Activated naive CD8-positive, alpha-beta T cell (primary cell): Measurements from ENCODE around the gene APH1B.

Source experiments
- H3K27ac Mint-ChIP-seq: one replicate; pipeline ENCODE4 v1.8.0; 2021; ENCODE audit warnings: mixed read lengths
- H3K27me3 Mint-ChIP-seq: one replicate; pipeline ENCODE4 v1.8.0; 2021; ENCODE audit warnings: mixed read lengths
- H3K36me3 Mint-ChIP-seq: one replicate; pipeline ENCODE4 v1.8.0; 2021; ENCODE audit warnings: mixed read lengths
- H3K4me1 Mint-ChIP-seq: one replicate; pipeline ENCODE4 v1.8.0; 2021; ENCODE audit warnings: low read depth, mixed read lengths
- H3K4me3 Mint-ChIP-seq: one replicate; pipeline ENCODE4 v1.8.0; 2021; ENCODE audit warnings: mild to moderate bottlenecking, mixed read lengths
- H3K9me3 Mint-ChIP-seq: one replicate; pipeline ENCODE4 v1.8.0; 2021; ENCODE audit warnings: low read depth, mixed read lengths

APH1B gene

DNA sequence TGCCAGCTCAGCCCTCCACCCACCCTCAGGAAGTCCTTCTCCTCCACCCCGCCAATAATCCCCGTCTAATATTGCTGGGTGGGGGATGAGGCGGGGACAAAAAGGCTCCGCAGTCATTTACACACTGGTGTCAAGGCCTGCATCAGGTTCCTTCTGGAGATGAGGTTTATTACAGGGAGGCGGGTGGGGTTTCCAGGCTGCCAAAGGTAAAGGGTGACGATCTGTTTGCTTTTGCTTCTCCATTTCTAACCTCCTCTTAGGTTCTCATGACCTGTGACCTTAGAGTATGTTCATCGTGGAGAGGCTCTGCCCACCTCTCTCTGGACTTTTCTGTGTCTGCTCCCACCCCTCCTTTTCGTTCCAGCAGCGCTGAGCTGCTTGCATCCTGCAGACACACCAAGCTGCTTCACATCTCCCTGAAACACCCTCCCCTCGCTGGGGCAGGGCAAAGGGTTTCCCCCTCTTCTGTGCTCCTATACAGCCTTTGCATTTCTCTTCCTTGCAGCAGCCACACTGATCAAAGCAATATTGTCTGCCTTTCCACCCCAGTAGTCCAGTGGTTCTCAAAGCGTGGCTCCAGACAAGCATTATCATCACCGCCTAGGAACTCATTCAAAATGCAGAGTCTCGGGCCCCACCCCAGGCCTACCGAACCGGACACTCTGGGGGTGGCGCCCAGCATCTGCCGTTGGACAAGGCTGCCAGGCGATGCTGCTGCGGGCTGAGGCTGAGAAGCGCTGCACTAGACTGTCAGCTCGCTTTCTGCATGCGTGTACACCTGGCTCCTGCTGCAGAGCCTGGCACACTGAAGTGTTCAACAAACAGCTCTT is 77.6 kb downstream of the APH1B start:
- no peaks in the 10 kb centered on the region for H3K9me3 Mint-ChIP-seq
- H3K4me1 Mint-ChIP-seq: no peaks in the 10 kb centered on the region
- peaks cover 4% of the 10 kb centered on the region for H3K27me3 Mint-ChIP-seq
- H3K27ac Mint-ChIP-seq: no peak overlapping the region
- H3K4me3 Mint-ChIP-seq: no peak overlapping the region
- H3K36me3 Mint-ChIP-seq: no peaks in the 10 kb centered on the region

- Mint-ChIP-seq H3K27ac (no peak overlapping the region), H3K27me3 (peaks cover 4% of the 10 kb centered on the region), H3K36me3 (no peaks in the 10 kb centered on the region), H3K9me3 (no peaks in the 10 kb centered on the region), H3K4me3 (no peak overlapping the region), H3K4me1 (no peaks in the 10 kb centered on the region)
Measured at GRCh38 chr15:63357061-63357460, 79.7 kb downstream of the APH1B start.

DNA sequence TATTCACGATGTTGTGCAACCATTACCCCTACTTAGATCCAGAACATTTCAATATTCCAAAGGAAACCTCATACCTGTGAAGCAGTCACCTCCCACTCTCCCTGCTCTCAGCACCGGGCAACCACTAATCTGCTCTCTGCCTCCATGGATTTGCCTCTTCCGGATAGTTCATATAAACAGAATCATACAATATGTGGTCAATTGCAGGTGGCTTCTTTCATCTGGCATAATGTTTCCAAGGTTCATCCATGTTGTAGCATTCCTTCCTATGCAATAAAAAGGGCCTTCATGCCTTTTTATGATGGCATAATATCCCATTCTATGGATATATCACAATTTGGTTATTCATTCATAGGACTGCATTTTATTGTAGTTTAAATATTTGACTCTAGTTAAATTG is 80.3 kb downstream of the APH1B start:
- H3K27ac Mint-ChIP-seq: no peak overlapping the region
- no peaks in the 10 kb centered on the region for H3K4me1 Mint-ChIP-seq
- H3K36me3 Mint-ChIP-seq: no peaks in the 10 kb centered on the region
- H3K9me3 Mint-ChIP-seq: no peaks in the 10 kb centered on the region
- peaks cover 4% of the 10 kb centered on the region for H3K27me3 Mint-ChIP-seq
- no peak overlapping the region for H3K4me3 Mint-ChIP-seq

DNA sequence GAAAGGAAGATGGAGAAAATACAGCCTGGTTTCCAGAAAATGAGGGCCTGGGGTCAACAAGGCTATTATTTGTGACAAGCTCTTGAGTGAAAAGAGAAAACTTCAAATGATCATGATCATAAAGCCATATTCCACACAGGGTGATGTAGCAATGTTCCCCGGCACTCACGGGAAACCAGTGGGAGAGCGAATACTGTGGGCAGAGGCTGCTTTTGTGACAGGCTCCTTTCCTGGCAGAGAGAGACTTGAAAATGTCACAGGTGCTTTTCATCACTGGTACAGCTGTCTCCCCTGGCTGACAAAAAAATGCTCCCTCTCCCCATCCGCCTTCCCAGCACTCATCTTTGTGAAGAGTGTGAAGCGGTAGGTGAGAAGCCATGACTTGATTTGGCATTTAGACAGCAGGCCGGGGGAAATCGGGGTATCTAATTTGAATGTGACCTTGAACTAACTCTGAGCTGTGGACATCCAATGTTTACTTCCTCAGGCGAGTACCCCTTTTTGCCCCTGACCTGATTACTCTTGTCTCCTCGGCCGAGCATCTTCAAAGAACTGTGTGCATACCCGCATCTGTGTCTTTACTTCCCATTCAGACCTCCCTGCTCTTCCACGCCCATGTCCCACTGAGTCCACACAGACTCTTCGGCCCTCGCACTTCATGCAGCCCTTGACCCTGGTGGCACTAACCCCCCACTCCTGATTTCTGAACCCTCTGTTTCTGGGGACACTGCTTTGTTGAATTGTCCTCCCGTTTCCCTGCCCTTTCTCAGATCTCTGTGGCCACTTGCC is 81.0 kb downstream of the APH1B start:
- no peak overlapping the region for H3K27ac Mint-ChIP-seq
- no peaks in the 10 kb centered on the region for H3K36me3 Mint-ChIP-seq
- H3K27me3 Mint-ChIP-seq: peaks cover 4% of the 10 kb centered on the region
- no peak overlapping the region for H3K4me3 Mint-ChIP-seq
- no peaks in the 10 kb centered on the region for H3K9me3 Mint-ChIP-seq
- no peaks in the 10 kb centered on the region for H3K4me1 Mint-ChIP-seq
